H1 (cell line): ENCODE results near the gene GPC3. TPM values are rescaled to one million over a fixed set of nuclear protein-coding genes. Genes with fewer than 3 reads are reported as not detected.

Experiments
- CTCF ChIA-PET: fragments of 300-600 bp; sonication (Branson Sonifier 250); formaldehyde crosslinking; loops from one replicate; lab custom pipeline; 2021; ENCODE audit not compliant: partially characterized antibody; lab: Charles Lee
- POLR2A ChIA-PET: fragments of 300-600 bp; sonication (Branson Sonifier 250); formaldehyde crosslinking; loops from one replicate; lab custom pipeline; 2021; ENCODE audit warnings: inconsistent platforms; ENCODE audit not compliant: partially characterized antibody; lab: Charles Lee
- DNase-seq, 2 experiments: peaks; one replicate each; pipeline versions ENCODE4 v3.0.0 to v3.0.0-alpha.2; 2010 to 2022; ENCODE audit warnings: low spot score in 2 of 2, low read depth in 1 of 2, mixed read lengths in 1 of 2
- FAIRE-seq: peaks from 2 replicates; lab custom pipeline; 2011; peaks lifted over from hg19 to GRCh38; lab: Jason Lieb, UNC
- H2AFZ ChIP-seq: 2 replicates; pipeline ENCODE4 v1.8.1; 2012; ENCODE audit warnings: low read length, inconsistent platforms
- H2AK5ac ChIP-seq: 2 replicates; pipeline ENCODE4 v1.6.1; 2013; ENCODE audit warnings: low read depth, low read length
- H2BK120ac ChIP-seq: replicated peaks from 2 replicates; pipeline ENCODE3; 2013; ENCODE audit warnings: low read depth, low read length, inconsistent platforms
- H2BK12ac ChIP-seq: 2 replicates; pipeline ENCODE4 v1.6.1; 2013; ENCODE audit warnings: low read depth, low read length
- H2BK15ac ChIP-seq: 2 replicates; pipeline ENCODE4 v1.6.1; 2013; ENCODE audit warnings: low read length
- H2BK20ac ChIP-seq: 2 replicates; pipeline ENCODE4 v1.6.1; 2013; ENCODE audit warnings: low read length
- H2BK5ac ChIP-seq: 2 replicates; pipeline ENCODE4 v1.6.1; 2013; ENCODE audit warnings: low read depth, low read length
- H3K14ac ChIP-seq: 2 replicates; pipeline ENCODE4 v1.6.1; 2013; ENCODE audit warnings: inconsistent platforms; ENCODE audit not compliant: insufficient read length
- H3K18ac ChIP-seq: 2 replicates; pipeline ENCODE4 v1.6.1; 2013; ENCODE audit warnings: low read length; ENCODE audit errors: extremely low read depth
- H3K23ac ChIP-seq: 2 replicates; pipeline ENCODE4 v1.6.1; 2013; ENCODE audit warnings: inconsistent platforms; ENCODE audit not compliant: insufficient read length
- H3K23me2 ChIP-seq: 2 replicates; pipeline ENCODE4 v1.6.1; 2013; ENCODE audit warnings: low read depth, low read length
- H3K27ac ChIP-seq: 2 replicates; pipeline ENCODE4 v1.6.1; 2011; ENCODE audit warnings: low read depth, low read length, inconsistent platforms
- H3K27me3 ChIP-seq, 4 experiments: replicated peaks in 1 of 4; 1 replicate in 1 of 4; 2 replicates in 3 of 4; pipeline versions ENCODE4 v1.6.1 to v1.8.1; 2011 to 2013; ENCODE audit warnings: low read length in 3 of 4, mild to moderate bottlenecking in 3 of 4, inconsistent platforms in 2 of 4, mixed read lengths in 2 of 4, moderate library complexity in 1 of 4; ENCODE audit not compliant: control insufficient read depth in 3 of 4, insufficient read depth in 3 of 4; ENCODE audit errors: extremely low read depth in 1 of 4
- H3K36me3 ChIP-seq, 4 experiments: 2 replicates each; pipeline versions ENCODE4 v1.6.1 to v1.8.1; 2011 to 2013; ENCODE audit warnings: mild to moderate bottlenecking in 4 of 4, low read length in 3 of 4, moderate library complexity in 2 of 4, control low read depth in 1 of 4, inconsistent platforms in 1 of 4; ENCODE audit not compliant: insufficient read depth in 4 of 4, control insufficient read depth in 2 of 4
- H3K4ac ChIP-seq: replicated peaks from 2 replicates; pipeline ENCODE3; 2013; ENCODE audit warnings: low read length, low read depth, mixed read lengths, inconsistent platforms; ENCODE audit not compliant: insufficient read length
- H3K4me1 ChIP-seq, 4 experiments: replicated peaks in 1 of 4; 1 replicate in 1 of 4; 2 replicates in 3 of 4; pipeline versions ENCODE4 v1.6.1 to v1.8.1; 2011 to 2013; ENCODE audit warnings: low read length in 3 of 4, inconsistent platforms in 2 of 4, mixed read lengths in 1 of 4; ENCODE audit not compliant: insufficient read depth in 4 of 4, control insufficient read depth in 3 of 4
- H3K4me2 ChIP-seq, 2 experiments: 2 replicates each; pipeline versions ENCODE4 v1.6.1 to v1.8.1; 2011 to 2013; ENCODE audit warnings: low read depth in 2 of 2, low read length in 2 of 2, control low read depth in 1 of 2, inconsistent platforms in 1 of 2, mild to moderate bottlenecking in 1 of 2; ENCODE audit not compliant: insufficient read depth in 1 of 2
- H3K4me3 ChIP-seq, 4 experiments: fragments of 200-600, 300-600 bp in 1 of 4; sonication (generic), shearing (Covaris generic), sonication (Bioruptor Twin) in 1 of 4; 2 replicates each; pipeline versions ENCODE4 v1.5.1 to v1.8.1; 2011 to 2016; ENCODE audit warnings: low read length in 4 of 4, low read depth in 3 of 4, control low read depth in 2 of 4, inconsistent platforms in 2 of 4, mild to moderate bottlenecking in 2 of 4, mixed read lengths in 1 of 4, moderate library complexity in 1 of 4; ENCODE audit not compliant: insufficient read depth in 2 of 4; ENCODE audit errors: extremely low read depth in 1 of 4
- H3K56ac ChIP-seq: replicated peaks from 2 replicates; pipeline ENCODE3; 2013; ENCODE audit warnings: low read depth, mild to moderate bottlenecking, mixed read lengths, low read length, inconsistent platforms; ENCODE audit not compliant: insufficient read length
- H3K79me1 ChIP-seq: 2 replicates; pipeline ENCODE4 v1.6.1; 2013; ENCODE audit warnings: low read depth, low read length, control low read depth
- H3K79me2 ChIP-seq, 2 experiments: 2 replicates each; pipeline versions ENCODE4 v1.6.1 to v1.8.1; 2012 to 2013; ENCODE audit warnings: low read length in 2 of 2, mild to moderate bottlenecking in 2 of 2, inconsistent platforms in 1 of 2; ENCODE audit not compliant: insufficient read depth in 2 of 2, control insufficient read depth in 1 of 2
- H3K9ac ChIP-seq, 4 experiments: replicated peaks in 1 of 4; 1 replicate in 1 of 4; 2 replicates in 3 of 4; pipeline versions ENCODE4 v1.6.1 to v1.8.1; 2011 to 2013; ENCODE audit warnings: low read depth in 3 of 4, low read length in 3 of 4, control low read depth in 2 of 4, mild to moderate bottlenecking in 2 of 4, moderate library complexity in 2 of 4, inconsistent platforms in 1 of 4; ENCODE audit errors: extremely low read depth in 1 of 4
- H3K9me3 ChIP-seq, 2 experiments: 2 replicates each; pipeline versions ENCODE4 v1.6.1 to v1.8.1; 2012 to 2013; ENCODE audit warnings: mild to moderate bottlenecking in 2 of 2, moderate library complexity in 2 of 2, control low read depth in 1 of 2, inconsistent platforms in 1 of 2, low read depth in 1 of 2, low read length in 1 of 2, mixed read lengths in 1 of 2; ENCODE audit not compliant: insufficient read depth in 2 of 2
- H4K20me1 ChIP-seq, 2 experiments: replicated peaks in 1 of 2; 2 replicates each; pipeline versions ENCODE3 to v1.8.1; 2011 to 2013; ENCODE audit warnings: inconsistent platforms in 2 of 2, low read length in 2 of 2, mild to moderate bottlenecking in 1 of 2; ENCODE audit not compliant: insufficient read depth in 2 of 2, control insufficient read depth in 1 of 2
- H4K5ac ChIP-seq: 2 replicates; pipeline ENCODE4 v1.6.1; 2013; ENCODE audit warnings: low read length, low read depth, mixed read lengths, inconsistent platforms; ENCODE audit not compliant: insufficient read length
- H4K8ac ChIP-seq: 2 replicates; pipeline ENCODE4 v1.8.0; 2013; ENCODE audit warnings: mild to moderate bottlenecking, moderate library complexity, low read length, inconsistent platforms; ENCODE audit not compliant: insufficient read depth; ENCODE audit errors: extremely low read depth
- H4K91ac ChIP-seq: replicated peaks from 2 replicates; pipeline ENCODE3; 2013; ENCODE audit warnings: low read length, mixed read lengths, inconsistent platforms; ENCODE audit not compliant: insufficient read length
- KDM5A ChIP-seq: fragments of 200-600 bp; IDR thresholded peaks from 2 replicates; pipeline ENCODE4 v1.7.1; 2012; ENCODE audit warnings: mild to moderate bottlenecking, low read length, inconsistent platforms, mixed read lengths
- SIN3A ChIP-seq, 2 experiments: IDR thresholded peaks in 1 of 2; conservative IDR thresholded peaks in 1 of 2; 2 replicates each; pipeline ENCODE4 v1.6.1; 2011 to 2012; ENCODE audit warnings: low read length in 2 of 2, improper control_type of control experiment in 1 of 2, low read depth in 1 of 2, mild to moderate bottlenecking in 1 of 2
- WGBS, 2 experiments: shearing (Covaris generic) in 1 of 2; methylation state at CpG; one replicate each; pipeline versions ENCODE4 v1.1.6 to v1.1.7; 2013 to 2015; ENCODE audit warnings: low lambda C conversion rate in 2 of 2, mixed read lengths in 2 of 2, inconsistent platforms in 1 of 2, low coverage in 1 of 2, missing lambda C conversion rate in 1 of 2; ENCODE audit not compliant: insufficient replicate concordance in 2 of 2, insufficient coverage in 1 of 2, insufficient read length in 1 of 2; ENCODE audit errors: extremely low coverage in 1 of 2, missing lambda C conversion rate in 1 of 2; 5-methylcytosine and 5-hydroxymethylcytosine counted together
- polyA plus RNA-seq, 7 experiments: library from polyadenylated mRNA; depleted of rRNA in 3 of 7; stranded (reverse) in 5 of 7; unstranded in 2 of 7; fragments of >200 nt in 5 of 7; fragments of 200-250 nt in 2 of 7; gene quantifications; 1 replicate in 5 of 7; 2 replicates in 1 of 7; 4 replicates in 1 of 7; pipeline versions ENCODE4 v1.2.1 to v1.2.3, GENCODE V29; 2011 to 2013; ENCODE audit warnings: missing spikeins in 2 of 7, mixed read lengths in 2 of 7
- total RNA-seq: library from RNA; stranded (reverse); fragmentation: NEBNext Ultra II Directional; extraction: Animal tissue kit (Norgen Biotek cat#: 25700); gene quantifications from 2 replicates; pipeline ENCODE4 v1.2.1, GENCODE V29; 2021

GPC3 gene
- total and polyA plus RNA-seq, 2 of the 8 experiments (the other 6 are each of a cell fraction or from before 2014, with no cell fraction given), result 64.8 to 71.9 TPM

DNA sequence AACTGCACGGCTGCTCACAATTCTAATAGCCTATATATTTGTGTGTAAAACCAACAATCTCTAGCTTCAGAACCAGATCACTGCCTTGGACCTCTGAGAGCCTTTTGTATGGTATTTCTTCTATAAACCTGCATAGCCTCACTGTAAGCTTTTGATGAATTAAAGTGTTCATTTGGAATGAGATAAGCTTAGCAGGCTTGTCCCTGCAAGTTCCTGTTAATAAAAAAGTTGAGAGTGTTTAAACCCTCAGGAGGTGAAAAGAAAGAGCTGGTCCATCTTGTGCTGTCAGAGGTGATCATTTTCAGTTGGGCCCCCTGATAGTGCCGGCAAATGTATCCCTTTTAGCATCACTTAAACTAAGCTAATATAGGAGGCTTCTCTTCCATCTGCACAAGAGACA lies 191.8 kb downstream of the GPC3 start:
- Histone ChIP-seq H2BK120ac (no peak overlapping the region), H2BK12ac (no peak overlapping the region), H3K79me1 (no peaks in the 10 kb centered on the region), H2BK20ac (no peak overlapping the region), H2BK5ac (no peak overlapping the region), H3K36me3 (no peaks in the 10 kb centered on the region), H3K27me3 (no peaks in the 10 kb centered on the region), H4K5ac (no peak overlapping the region), H4K8ac (no peak overlapping the region), H3K27ac (no peak overlapping the region), H3K18ac (no peak overlapping the region), H2AK5ac (no peak overlapping the region), H2BK15ac (no peak overlapping the region), H3K79me2 (no peaks in the 10 kb centered on the region), H3K4me3 (no peak overlapping the region), H3K56ac (no peak overlapping the region), H3K23ac (no peak overlapping the region), H3K9ac (no peak overlapping the region), H3K4ac (no peak overlapping the region), H3K9me3 (no peaks in the 10 kb centered on the region), H3K4me1 (peaks cover 0 to 2% (median 0%) of the 10 kb centered on the region in 4 experiments; a peak in 3 of 7 replicates), H4K20me1 (no peaks in the 10 kb centered on the region), H4K91ac (no peak overlapping the region), H2AFZ (no peak overlapping the region), H3K4me2 (no peak overlapping the region), H3K23me2 (no peaks in the 10 kb centered on the region), H3K14ac (no peak overlapping the region)
- DNase-seq (no peak), FAIRE-seq (no peak)
- 95% methylated on average over 2 of the region's 2 CpGs; no CpG with 5 or more reads in 1 of the 2 experiments for WGBS, 2 experiments
- no peak for TF ChIP-seq KDM5A
- TF ChIP-seq SIN3A (conservative IDR thresholded peaks at IDR 0.05 in 1 of 2, IDR thresholded peaks at IDR 0.05 in 1 of 2; ENCODE audit: low read depth in 1 of 2, low read length in 2 of 2), result no peak
- POLR2A ChIA-PET, result no interaction called here
- CTCF ChIA-PET, result interaction anchor here (1.0 to 4.1 kb wide), 10 partner anchors 19 to 245 kb away, joined by 3 to 28 read pairs (median 6); no protein-coding TSS in a partner anchor
